Measurements from ENCODE around the gene PCDHGA8. TPM values are rescaled to one million over a fixed set of nuclear protein-coding genes. Genes with fewer than 3 reads are reported as not detected.

Gene PCDHGA8
- total RNA-seq, 1 experiment from 2014 or later: not detected

- H2AFZ ChIP-seq (ENCODE audit: low read depth, low read length, poor library complexity, severe bottlenecking): no peak overlapping the region
- no peak overlapping the region for H3K27ac ChIP-seq (ENCODE audit: low read depth, low read length)
- ChIA-PET CTCF (interaction anchor here (1.0 to 1.9 kb wide), 4 partner anchors 9 to 143 kb away, joined by 5 to 11 read pairs (median 6); partner anchors contain the start of gene PCDHGA10), POLR2A (no interaction called here), RAD21 (ENCODE audit: low non-redundant PET in 1 of 2, low total read pairs in 2 of 2, uncharacterized antibody in 2 of 2, unreplicated experiment in 2 of 2) (no interaction called here)
- no peak overlapping the region for H3K4me3 ChIP-seq (replicated peaks in 1 of 2; ENCODE audit: low read depth in 1 of 2, low read length in 2 of 2)
- ATAC-seq (no peak), DNase-seq (ENCODE audit: low read depth, low spot score) (no peak)
- no peaks in the 10 kb centered on the region for H3K79me2 ChIP-seq (ENCODE audit: insufficient read depth, low read length)
- H3K9me3 ChIP-seq (ENCODE audit: control insufficient read depth in 1 of 2, insufficient read depth in 1 of 2, low read depth in 1 of 2, low read length in 2 of 2): peaks cover 4 to 22% of the 10 kb centered on the region in 2 experiments; a peak in 2 of 4 replicates
- H3K9ac ChIP-seq (ENCODE audit: low read length): no peak overlapping the region
- no peaks in the 10 kb centered on the region for H3K9me2 ChIP-seq (ENCODE audit: insufficient read depth)
- no TSS peak for BruUV-seq (replicated peaks)
- H3K27me3 ChIP-seq (ENCODE audit: insufficient read depth, low read length): no peaks in the 10 kb centered on the region
- intact Hi-C loops (cut with micrococcal nuclease): no loop called here
- H3K4me2 ChIP-seq (ENCODE audit: low read length): no peak overlapping the region
- H3K36me3 ChIP-seq (ENCODE audit: control insufficient read depth in 1 of 2, insufficient read depth in 2 of 2, low read length in 2 of 2): no peaks in the 10 kb centered on the region
- no peaks in the 10 kb centered on the region for H4K20me1 ChIP-seq (ENCODE audit: insufficient read depth)
- no peaks in the 10 kb centered on the region for H3K4me1 ChIP-seq (ENCODE audit: control insufficient read depth in 1 of 2, insufficient read depth in 2 of 2, low read length in 2 of 2)
- TF ChIP-seq CBX3 (IDR thresholded peaks at IDR 0.05; ENCODE audit: low read depth) (no peak), EGR1 (IDR thresholded peaks at IDR 0.05; ENCODE audit: low read depth) (no peak), EZH2phosphoT487 (IDR thresholded peaks at IDR 0.05; ENCODE audit: borderline replicate concordance) (no peak), ZFX (IDR thresholded peaks at IDR 0.05) (no peak), SP1 (IDR thresholded peaks at IDR 0.05; ENCODE audit: low read depth) (no peak), YY1 (IDR thresholded peaks at IDR 0.05; ENCODE audit: extremely low read depth, insufficient replicate concordance, low read depth, low read length) (no peak), ZNF274 (IDR thresholded peaks at IDR 0.05; ENCODE audit: low read depth, low read length) (no peak), JUND (IDR thresholded peaks at IDR 0.05) (no peak), ELF1 (IDR thresholded peaks at IDR 0.05; ENCODE audit: borderline replicate concordance, low read depth) (no peak), ZBTB33 (IDR thresholded peaks at IDR 0.05; ENCODE audit: extremely low read depth, insufficient replicate concordance, low read length) (no peak), SIN3A (IDR thresholded peaks at IDR 0.05; ENCODE audit: low read depth) (no peak), RAD21 (IDR thresholded peaks at IDR 0.05; ENCODE audit: low read depth) (no peak), ATF3 (IDR thresholded peaks at IDR 0.05) (no peak), POLR2A (IDR thresholded peaks at IDR 0.05; ENCODE audit: borderline replicate concordance, extremely low read depth, insufficient read depth, insufficient read length) (no peak), SRF (IDR thresholded peaks at IDR 0.05; ENCODE audit: low read depth) (no peak), CEBPB (IDR thresholded peaks at IDR 0.05; ENCODE audit: low read depth) (no peak)
- TF ChIP-seq, protein P1, sequence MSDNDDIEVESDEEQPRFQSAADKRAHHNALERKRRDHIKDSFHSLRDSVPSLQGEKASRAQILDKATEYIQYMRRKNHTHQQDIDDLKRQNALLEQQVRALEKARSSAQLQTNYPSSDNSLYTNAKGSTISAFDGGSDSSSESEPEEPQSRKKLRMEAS (IDR thresholded peaks at IDR 0.05): no peak
- TF ChIP-seq, protein P2, sequence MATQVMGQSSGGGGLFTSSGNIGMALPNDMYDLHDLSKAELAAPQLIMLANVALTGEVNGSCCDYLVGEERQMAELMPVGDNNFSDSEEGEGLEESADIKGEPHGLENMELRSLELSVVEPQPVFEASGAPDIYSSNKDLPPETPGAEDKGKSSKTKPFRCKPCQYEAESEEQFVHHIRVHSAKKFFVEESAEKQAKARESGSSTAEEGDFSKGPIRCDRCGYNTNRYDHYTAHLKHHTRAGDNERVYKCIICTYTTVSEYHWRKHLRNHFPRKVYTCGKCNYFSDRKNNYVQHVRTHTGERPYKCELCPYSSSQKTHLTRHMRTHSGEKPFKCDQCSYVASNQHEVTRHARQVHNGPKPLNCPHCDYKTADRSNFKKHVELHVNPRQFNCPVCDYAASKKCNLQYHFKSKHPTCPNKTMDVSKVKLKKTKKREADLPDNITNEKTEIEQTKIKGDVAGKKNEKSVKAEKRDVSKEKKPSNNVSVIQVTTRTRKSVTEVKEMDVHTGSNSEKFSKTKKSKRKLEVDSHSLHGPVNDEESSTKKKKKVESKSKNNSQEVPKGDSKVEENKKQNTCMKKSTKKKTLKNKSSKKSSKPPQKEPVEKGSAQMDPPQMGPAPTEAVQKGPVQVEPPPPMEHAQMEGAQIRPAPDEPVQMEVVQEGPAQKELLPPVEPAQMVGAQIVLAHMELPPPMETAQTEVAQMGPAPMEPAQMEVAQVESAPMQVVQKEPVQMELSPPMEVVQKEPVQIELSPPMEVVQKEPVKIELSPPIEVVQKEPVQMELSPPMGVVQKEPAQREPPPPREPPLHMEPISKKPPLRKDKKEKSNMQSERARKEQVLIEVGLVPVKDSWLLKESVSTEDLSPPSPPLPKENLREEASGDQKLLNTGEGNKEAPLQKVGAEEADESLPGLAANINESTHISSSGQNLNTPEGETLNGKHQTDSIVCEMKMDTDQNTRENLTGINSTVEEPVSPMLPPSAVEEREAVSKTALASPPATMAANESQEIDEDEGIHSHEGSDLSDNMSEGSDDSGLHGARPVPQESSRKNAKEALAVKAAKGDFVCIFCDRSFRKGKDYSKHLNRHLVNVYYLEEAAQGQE (IDR thresholded peaks at IDR 0.05; ENCODE audit: low read depth): no peak
Observed at GRCh38 chr5:141421489-141421855, 29.0 kb downstream of the PCDHGA8 start.

Data from HCT116 (cell line).